ENCODE measurements around the gene GET4.

The GET4 gene

DNA sequence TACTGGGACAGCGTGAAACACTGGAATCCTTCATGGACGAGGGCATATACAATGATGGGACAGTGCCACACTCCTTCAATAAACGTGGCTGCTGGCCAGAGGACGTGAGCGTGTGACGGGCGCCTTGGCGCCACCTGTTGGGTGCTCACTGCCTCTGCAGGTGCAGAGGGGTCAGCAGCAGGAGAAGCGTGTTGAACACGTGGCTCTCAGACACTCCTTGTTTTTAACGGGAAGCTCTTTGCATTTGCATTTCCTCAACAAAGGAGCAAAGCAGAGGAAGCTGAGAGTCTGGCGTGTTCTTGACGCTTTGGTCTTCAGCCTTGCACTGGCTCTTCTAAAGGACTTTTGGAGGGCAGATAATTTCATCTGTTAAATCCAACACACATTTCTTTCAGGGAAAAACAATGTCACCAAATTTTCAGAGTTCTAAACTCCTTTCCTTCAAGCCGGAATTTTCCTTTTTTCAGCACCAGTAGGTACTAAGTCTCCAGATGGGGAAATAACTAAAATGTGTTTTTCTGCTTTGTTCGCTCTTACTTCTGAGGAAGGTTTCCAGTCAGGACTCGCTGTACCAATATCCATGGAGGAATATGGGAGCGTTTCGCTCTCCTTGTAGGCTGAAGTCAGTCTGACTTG lies 2.9 kb upstream of the GET4 start:
- TF ChIP-seq ZNF274 (IDR thresholded peaks at IDR 0.05; ENCODE audit: low read depth, low read length) (no peak), YY1 (IDR thresholded peaks at IDR 0.05; ENCODE audit: insufficient read depth, insufficient read length) (no peak), SUZ12 (IDR thresholded peaks at IDR 0.05; ENCODE audit: extremely low read depth, insufficient read depth, insufficient read length) (no peak)
- DNase-seq (ENCODE audit: low read depth, low spot score) = peak; percentile 92
- no peaks in the 10 kb centered on the region for H3K27me3 ChIP-seq (ENCODE audit: insufficient read depth, insufficient read length)
- peaks cover 4% of the 10 kb centered on the region; the same call in 1 of the 2 replicates for H3K9me3 ChIP-seq (ENCODE audit: insufficient read depth, low read length)
- H3K9ac ChIP-seq (ENCODE audit: insufficient read length, low read depth) = no peak overlapping the region
- H3K4me3 ChIP-seq (ENCODE audit: insufficient read length, low read depth) = no peak overlapping the region
- H3K4me1 ChIP-seq (ENCODE audit: insufficient read depth, insufficient read length) = peaks cover 2% of the 10 kb centered on the region
- peaks cover 62% of the 10 kb centered on the region for H3K36me3 ChIP-seq (ENCODE audit: insufficient read depth, insufficient read length, low read length)

DNA sequence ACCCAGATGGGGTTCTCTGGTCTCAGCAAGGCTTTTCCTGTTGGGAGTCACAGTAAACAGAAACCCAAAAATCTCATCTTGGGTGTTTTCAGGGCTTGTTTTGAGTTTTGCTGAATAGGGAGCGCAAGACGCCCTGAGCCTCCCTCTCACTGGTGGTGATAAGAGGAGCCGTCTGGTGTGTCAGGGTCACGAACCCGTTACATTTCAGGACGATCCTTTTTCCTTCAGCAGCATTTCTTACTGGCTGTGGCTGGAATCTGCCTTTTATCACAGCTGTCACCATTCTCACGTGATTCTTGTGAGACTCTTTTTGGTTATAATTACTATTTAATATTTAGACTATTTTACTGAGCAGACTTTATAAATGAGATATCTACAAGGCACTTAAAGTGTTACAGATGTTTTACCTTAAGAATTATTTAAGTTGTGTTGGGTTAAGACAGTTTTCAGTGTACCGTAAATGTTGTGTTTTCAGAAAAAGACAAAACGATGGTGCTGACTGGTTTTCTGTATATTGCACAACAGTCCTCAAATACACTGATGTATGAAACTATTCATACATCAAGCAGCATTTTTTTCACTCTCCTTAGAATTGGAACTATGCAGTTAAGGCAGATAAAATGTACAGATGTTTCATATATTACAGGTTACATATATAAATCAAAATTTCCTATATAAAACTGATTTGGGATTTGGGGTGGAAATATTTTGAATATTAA lies 2.2 kb upstream of the GET4 start:
- DNase-seq (ENCODE audit: low read depth, low spot score) = no peak
- peaks cover 64% of the 10 kb centered on the region for H3K36me3 ChIP-seq (ENCODE audit: insufficient read depth, insufficient read length, low read length)

DNA sequence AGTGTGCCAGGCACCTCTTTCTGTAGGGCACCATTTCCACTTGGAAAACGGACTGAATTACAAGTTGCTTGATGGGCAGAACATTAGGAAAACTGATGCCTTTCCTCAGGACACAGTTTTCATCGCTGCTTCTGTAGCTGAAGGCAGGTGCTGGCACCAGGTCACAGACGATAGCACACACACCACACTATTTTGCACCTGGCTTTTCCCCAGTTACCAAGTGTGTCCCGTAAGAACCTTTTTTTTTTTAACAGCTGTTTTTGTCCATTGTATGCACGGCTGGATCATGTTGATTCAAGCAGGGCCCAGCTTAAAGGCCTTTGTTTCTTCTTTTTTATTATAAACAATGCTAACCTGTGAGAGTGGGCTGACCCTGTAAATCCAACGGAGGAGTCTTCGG lies 1.3 kb upstream of the GET4 start:
- no peak for TF ChIP-seq ZNF274 (IDR thresholded peaks at IDR 0.05; ENCODE audit: low read depth, low read length)
- no peak for TF ChIP-seq SUZ12 (IDR thresholded peaks at IDR 0.05; ENCODE audit: extremely low read depth, insufficient read depth, insufficient read length)
- TF ChIP-seq YY1 (IDR thresholded peaks at IDR 0.05; ENCODE audit: insufficient read depth, insufficient read length) = no peak
- Histone ChIP-seq H3K4me3 (ENCODE audit: insufficient read length, low read depth) (no peak overlapping the region), H3K4me1 (ENCODE audit: insufficient read depth, insufficient read length) (peaks cover 2% of the 10 kb centered on the region), H3K27me3 (ENCODE audit: insufficient read depth, insufficient read length) (no peaks in the 10 kb centered on the region), H3K9ac (ENCODE audit: insufficient read length, low read depth) (peak overlapping the region; percentile 47), H3K36me3 (ENCODE audit: insufficient read depth, insufficient read length, low read length) (peaks cover 63% of the 10 kb centered on the region), H3K9me3 (ENCODE audit: insufficient read depth, low read length) (peaks cover 4% of the 10 kb centered on the region; the same call in 1 of the 2 replicates)
- no peak for DNase-seq (ENCODE audit: low read depth, low spot score)

More for the DNA sequence above, 2.2 kb upstream of the GET4 start:
- H3K9ac ChIP-seq (ENCODE audit: insufficient read length, low read depth) = no peak overlapping the region
- peaks cover 4% of the 10 kb centered on the region; the same call in 1 of the 2 replicates for H3K9me3 ChIP-seq (ENCODE audit: insufficient read depth, low read length)
- H3K4me3 ChIP-seq (ENCODE audit: insufficient read length, low read depth) = no peak overlapping the region
- no peaks in the 10 kb centered on the region for H3K27me3 ChIP-seq (ENCODE audit: insufficient read depth, insufficient read length)
- TF ChIP-seq SUZ12 (IDR thresholded peaks at IDR 0.05; ENCODE audit: extremely low read depth, insufficient read depth, insufficient read length) = no peak
- no peak for TF ChIP-seq ZNF274 (IDR thresholded peaks at IDR 0.05; ENCODE audit: low read depth, low read length)
- TF ChIP-seq YY1 (IDR thresholded peaks at IDR 0.05; ENCODE audit: insufficient read depth, insufficient read length) = no peak
- peaks cover 2% of the 10 kb centered on the region for H3K4me1 ChIP-seq (ENCODE audit: insufficient read depth, insufficient read length)

DNA sequence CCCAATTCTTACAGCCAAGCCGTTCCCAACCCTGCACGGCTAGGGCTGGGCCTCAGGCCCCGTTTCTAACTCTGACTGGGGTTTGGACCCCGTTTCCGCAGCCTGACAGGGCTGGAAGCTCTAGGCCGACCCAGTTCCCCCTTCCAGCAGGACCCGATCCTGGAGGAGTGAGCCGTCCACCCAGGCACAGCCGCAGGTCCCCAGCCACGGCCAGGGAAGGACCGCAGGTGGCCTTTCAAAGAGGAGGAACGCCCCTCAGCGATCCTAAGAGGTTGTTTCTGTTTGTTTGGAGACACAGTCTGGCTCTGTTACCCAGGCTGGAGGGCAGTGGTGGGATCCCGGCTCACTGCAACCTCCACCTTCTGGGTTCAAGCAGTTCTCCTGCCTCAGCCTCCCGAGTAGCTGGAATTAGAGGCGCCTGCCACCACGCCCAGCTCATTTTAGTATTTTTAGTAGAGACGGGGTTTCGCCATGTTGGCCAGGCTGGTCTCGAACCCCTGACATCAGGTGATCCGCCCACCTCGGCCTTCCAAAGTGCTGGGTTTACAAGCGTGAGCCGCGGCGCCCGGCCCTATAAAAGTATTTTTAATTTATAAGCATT lies 778 bp upstream of the GET4 start:
- Histone ChIP-seq H3K4me1 (ENCODE audit: insufficient read depth, insufficient read length) (peaks cover 6% of the 10 kb centered on the region), H3K36me3 (ENCODE audit: insufficient read depth, insufficient read length, low read length) (peaks cover 62% of the 10 kb centered on the region), H3K9me3 (ENCODE audit: insufficient read depth, low read length) (peaks cover 4% of the 10 kb centered on the region; the same call in 1 of the 2 replicates), H3K4me3 (ENCODE audit: insufficient read length, low read depth) (no peak overlapping the region), H3K27me3 (ENCODE audit: insufficient read depth, insufficient read length) (no peaks in the 10 kb centered on the region), H3K9ac (ENCODE audit: insufficient read length, low read depth) (peak overlapping the region; percentile 47)
- TF ChIP-seq YY1 (IDR thresholded peaks at IDR 0.05; ENCODE audit: insufficient read depth, insufficient read length) (no peak), SUZ12 (IDR thresholded peaks at IDR 0.05; ENCODE audit: extremely low read depth, insufficient read depth, insufficient read length) (no peak), ZNF274 (IDR thresholded peaks at IDR 0.05; ENCODE audit: low read depth, low read length) (no peak)
- DNase-seq (ENCODE audit: low read depth, low spot score) = no peak

DNA sequence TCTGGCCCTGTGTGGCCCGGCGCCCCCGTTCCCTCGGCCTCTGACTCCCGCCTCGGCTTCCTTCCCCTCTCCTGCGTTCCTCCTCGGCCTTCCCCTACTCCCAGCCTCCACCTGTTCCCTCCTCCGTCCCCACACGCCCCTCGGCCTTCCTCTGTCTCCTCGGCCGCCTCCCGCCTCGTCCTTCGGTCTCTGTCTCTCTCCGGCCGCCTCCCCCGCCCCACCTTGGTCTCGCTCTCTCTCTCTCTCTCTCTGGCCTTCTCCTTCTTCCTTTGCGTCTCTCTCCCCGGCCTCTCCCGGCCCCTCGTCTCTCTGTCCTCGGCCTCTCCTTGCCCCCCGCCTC lies 588 bp downstream of the GET4 start:
- Histone ChIP-seq H3K27me3 (ENCODE audit: insufficient read depth, insufficient read length) (no peaks in the 10 kb centered on the region), H3K9me3 (ENCODE audit: insufficient read depth, low read length) (peaks cover 4% of the 10 kb centered on the region; the same call in 1 of the 2 replicates), H3K9ac (ENCODE audit: insufficient read length, low read depth) (peak overlapping the region; percentile 96), H3K4me3 (ENCODE audit: insufficient read length, low read depth) (peak overlapping the region; percentile 89), H3K36me3 (ENCODE audit: insufficient read depth, insufficient read length, low read length) (peaks cover 63% of the 10 kb centered on the region), H3K4me1 (ENCODE audit: insufficient read depth, insufficient read length) (peaks cover 8% of the 10 kb centered on the region)
- TF ChIP-seq ZNF274 (IDR thresholded peaks at IDR 0.05; ENCODE audit: low read depth, low read length) (no peak), YY1 (IDR thresholded peaks at IDR 0.05; ENCODE audit: insufficient read depth, insufficient read length) (no peak), SUZ12 (IDR thresholded peaks at IDR 0.05; ENCODE audit: extremely low read depth, insufficient read depth, insufficient read length) (no peak)
- DNase-seq (ENCODE audit: low read depth, low spot score) = no peak

DNA sequence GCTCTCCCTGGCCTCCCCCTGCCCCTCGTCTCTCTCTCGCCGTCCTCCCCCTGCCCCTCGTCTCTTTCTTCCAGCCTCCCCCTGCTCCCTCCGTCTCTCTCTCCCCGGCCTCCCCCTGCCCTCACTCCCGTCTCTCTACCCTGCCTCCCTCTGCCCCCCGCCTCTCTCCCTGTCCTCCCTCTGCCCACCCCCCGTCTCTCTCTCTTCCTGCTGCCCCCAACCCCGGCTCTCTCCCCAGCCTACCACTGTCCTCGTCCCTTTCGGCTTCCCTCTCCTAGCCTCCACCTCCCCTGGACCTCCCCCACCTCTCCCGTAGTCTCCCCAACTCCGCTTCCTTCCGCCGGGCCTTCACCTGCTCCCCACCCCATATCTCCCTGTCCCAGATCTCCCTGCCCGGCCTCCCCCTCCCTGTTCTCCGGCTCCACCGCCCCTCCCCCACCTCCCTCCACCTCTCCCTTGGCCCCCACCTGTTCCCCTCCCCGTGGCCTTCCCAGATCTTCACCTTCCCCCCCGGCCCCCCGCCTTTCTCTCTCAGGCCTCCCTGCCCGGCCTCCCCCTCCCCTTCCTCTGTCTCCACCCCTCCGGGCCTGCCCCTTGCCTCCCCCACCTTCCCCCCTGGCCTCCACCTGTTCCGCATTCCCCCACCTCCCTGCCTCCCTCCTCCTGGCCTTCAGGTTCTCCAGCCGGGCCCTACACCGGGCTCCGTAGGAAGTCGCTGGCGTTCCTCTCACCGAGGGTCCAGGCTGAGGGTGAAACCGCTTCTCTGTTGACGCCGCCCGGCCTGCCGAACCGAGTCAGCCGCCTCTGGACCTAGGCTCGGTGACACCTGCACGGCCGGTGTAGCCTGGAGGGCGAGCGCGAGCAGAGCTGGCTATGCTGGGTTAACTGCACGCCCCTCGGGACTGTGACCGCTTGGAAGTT lies 1.2 kb downstream of the GET4 start:
- peaks cover 11% of the 10 kb centered on the region for H3K4me1 ChIP-seq (ENCODE audit: insufficient read depth, insufficient read length)
- H3K4me3 ChIP-seq (ENCODE audit: insufficient read length, low read depth) = peak overlapping the region; percentile 89
- no peak for TF ChIP-seq SUZ12 (IDR thresholded peaks at IDR 0.05; ENCODE audit: extremely low read depth, insufficient read depth, insufficient read length)
- no peak for TF ChIP-seq YY1 (IDR thresholded peaks at IDR 0.05; ENCODE audit: insufficient read depth, insufficient read length)
- TF ChIP-seq ZNF274 (IDR thresholded peaks at IDR 0.05; ENCODE audit: low read depth, low read length) = no peak
- H3K36me3 ChIP-seq (ENCODE audit: insufficient read depth, insufficient read length, low read length) = peaks cover 63% of the 10 kb centered on the region
- no peak for DNase-seq (ENCODE audit: low read depth, low spot score)
- no peaks in the 10 kb centered on the region for H3K27me3 ChIP-seq (ENCODE audit: insufficient read depth, insufficient read length)
- H3K9me3 ChIP-seq (ENCODE audit: insufficient read depth, low read length) = peaks cover 4% of the 10 kb centered on the region; the same call in 1 of the 2 replicates
- H3K9ac ChIP-seq (ENCODE audit: insufficient read length, low read depth) = peak overlapping the region; percentile 96
